D721Med (cell line): Measurements from ENCODE around the gene ZNF354B.

Experiments
- DNase-seq: peaks from one replicate; pipeline ENCODE4 v3.0.0; 2011; ENCODE audit warnings: low spot score; ENCODE audit not compliant: insufficient read length
- FAIRE-seq: peaks from 2 replicates; lab custom pipeline; 2011; peaks lifted over from hg19 to GRCh38; lab: Jason Lieb, UNC
- TF ChIP-seq, protein P1 (sequence below): IDR thresholded peaks from 2 replicates; pipeline ENCODE4 v1.5.1; 2012; ENCODE audit warnings: mild to moderate bottlenecking, control low read depth; ENCODE audit not compliant: insufficient read depth; ENCODE audit errors: missing control alignments

The ZNF354B gene

DNA sequence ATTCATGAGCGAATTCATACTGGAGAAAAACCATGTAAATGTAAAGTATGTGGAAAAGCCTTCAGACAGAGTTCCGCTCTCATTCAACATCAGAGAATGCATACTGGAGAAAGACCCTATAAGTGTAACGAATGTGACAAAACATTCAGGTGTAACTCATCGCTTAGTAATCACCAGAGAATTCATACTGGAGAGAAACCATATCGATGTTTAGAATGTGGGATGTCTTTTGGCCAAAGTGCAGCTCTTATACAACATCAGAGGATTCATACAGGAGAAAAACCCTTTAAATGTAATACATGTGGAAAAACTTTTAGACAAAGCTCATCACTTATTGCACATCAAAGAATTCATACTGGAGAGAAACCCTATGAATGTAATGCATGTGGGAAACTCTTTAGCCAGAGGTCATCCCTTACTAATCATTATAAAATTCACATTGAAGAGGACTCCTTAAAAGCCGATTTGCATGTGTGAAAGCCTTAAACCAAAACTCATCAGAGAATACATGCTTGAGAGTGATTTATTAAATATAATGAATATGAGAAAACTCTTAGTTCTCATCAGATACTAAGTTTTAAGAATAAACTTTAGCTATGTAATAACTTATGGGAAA, 24.2 kb downstream of the ZNF354B start:
- TF ChIP-seq, protein P1, sequence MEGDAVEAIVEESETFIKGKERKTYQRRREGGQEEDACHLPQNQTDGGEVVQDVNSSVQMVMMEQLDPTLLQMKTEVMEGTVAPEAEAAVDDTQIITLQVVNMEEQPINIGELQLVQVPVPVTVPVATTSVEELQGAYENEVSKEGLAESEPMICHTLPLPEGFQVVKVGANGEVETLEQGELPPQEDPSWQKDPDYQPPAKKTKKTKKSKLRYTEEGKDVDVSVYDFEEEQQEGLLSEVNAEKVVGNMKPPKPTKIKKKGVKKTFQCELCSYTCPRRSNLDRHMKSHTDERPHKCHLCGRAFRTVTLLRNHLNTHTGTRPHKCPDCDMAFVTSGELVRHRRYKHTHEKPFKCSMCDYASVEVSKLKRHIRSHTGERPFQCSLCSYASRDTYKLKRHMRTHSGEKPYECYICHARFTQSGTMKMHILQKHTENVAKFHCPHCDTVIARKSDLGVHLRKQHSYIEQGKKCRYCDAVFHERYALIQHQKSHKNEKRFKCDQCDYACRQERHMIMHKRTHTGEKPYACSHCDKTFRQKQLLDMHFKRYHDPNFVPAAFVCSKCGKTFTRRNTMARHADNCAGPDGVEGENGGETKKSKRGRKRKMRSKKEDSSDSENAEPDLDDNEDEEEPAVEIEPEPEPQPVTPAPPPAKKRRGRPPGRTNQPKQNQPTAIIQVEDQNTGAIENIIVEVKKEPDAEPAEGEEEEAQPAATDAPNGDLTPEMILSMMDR: no peak
- DNase-seq (no peak), FAIRE-seq (no peak)

DNA sequence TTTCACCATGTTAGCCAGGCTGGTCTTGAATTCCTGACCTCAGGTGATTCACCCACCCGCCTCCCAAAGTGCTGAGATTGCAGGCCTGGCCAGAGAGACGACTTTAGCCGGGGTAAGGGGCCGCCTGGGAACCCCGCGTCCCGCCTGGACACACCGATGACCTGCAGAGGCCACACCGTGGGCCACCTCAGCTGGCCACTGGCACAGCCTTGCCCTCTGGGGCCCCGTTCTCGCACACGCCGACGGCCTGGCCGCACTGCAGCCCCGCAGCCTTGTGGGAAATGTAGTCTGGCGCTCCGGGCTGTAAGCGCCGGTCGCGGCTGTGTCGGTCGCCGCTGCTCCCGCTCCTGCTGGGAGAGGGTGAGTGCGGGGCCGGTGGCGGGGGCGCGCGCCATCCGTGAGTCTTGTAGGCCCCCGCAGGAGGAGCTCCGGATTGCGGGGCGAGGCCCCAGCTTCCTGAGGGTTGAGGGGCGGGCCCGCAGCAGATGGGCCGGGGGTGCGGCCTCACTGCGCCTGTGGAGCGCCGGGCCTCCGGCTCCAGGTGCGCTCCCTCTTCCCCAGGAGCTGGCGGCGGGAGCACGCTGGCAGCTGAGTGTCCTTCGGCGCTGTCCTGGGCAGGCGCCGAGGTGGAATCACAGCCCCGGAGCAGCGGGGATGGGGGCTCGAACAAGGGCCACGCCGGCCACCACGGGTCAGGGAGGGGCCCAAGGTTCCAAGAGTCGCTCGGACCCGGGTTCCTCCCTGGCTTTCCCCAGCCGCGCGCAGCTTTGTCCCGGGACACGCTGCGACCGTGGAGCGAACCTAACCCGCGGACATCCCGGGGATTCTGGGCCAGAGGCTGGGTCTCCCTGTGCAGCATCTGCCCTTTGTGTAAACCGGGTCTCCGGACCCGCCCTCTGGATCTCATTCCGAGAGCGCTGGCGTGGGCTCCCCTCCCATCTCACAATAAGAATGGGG, 36.1 kb downstream of the ZNF354B start, which contains the start of gene ZFP2:
Gene ZFP2 (plus strand): TSS at position 299 of the 957 bp plus-strand sequence. CDS start 35,401 bp downstream, outside the sequence.
- DNase-seq (peak; percentile 26), FAIRE-seq (no peak)
- TF ChIP-seq, protein P1: no peak

DNA sequence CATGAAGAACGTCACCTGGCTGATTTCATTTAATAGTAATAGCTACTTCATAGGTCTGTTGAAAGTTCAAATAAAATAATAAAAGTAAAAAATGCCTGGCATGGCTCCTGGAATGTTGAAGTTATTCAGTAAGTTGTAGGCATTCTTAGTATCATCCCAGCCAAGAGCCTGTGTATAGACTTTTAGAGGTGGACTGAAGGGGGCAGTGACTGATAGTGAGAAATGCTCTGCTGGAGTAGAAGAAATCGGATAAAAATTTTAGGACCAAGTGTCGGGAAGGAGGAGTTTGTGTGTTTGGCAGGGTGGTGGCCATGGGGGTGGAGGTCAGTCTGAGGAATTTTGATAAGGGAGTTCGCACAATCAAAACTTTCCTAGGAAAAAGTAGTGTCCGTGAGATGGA, 39.5 kb downstream of the ZNF354B start:
- no peak for FAIRE-seq
- DNase-seq: no peak
- TF ChIP-seq, protein P1: no peak

DNA sequence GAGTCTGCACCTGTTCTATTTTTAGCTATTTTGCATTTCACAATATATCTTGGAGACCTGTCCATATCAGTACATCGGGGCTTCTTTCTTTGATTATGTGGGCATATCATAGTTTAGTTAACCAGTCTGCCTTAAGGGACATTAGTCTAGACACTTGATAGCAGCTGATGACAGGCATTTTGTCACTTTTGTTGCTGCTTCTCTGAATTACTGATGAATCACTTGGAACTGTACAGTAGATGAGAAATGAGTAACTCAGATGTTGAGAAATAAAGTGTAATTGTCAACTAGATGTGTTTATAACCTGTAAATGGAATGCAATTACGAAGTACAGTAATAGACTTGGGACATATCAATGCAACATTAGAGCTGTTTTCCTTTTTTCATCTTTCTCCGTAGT, 43.1 kb downstream of the ZNF354B start:
- peak; percentile 29 for FAIRE-seq
- DNase-seq: no peak
- TF ChIP-seq, protein P1: no peak

GRCh38 chr5:178931846-178932760, 72.3 kb downstream of the ZNF354B start:
- TF ChIP-seq, protein P1: no peak
- FAIRE-seq (no peak), DNase-seq (no peak)
